K562 (cell line): Measurements from ENCODE around the gene SIK3.

Experiments used
- CBX5 ChIP-seq: IDR thresholded peaks from 2 replicates; pipeline ENCODE4 v1.6.1; 2014; ENCODE audit warnings: low read depth, borderline replicate concordance
- CCAR2 ChIP-seq: fragments of 200-400 bp; formaldehyde crosslinking; IDR thresholded peaks from 2 replicates; pipeline ENCODE4 v1.6.1; 2017; ENCODE audit warnings: mild to moderate bottlenecking, low read depth, low read length
- MECOM ChIP-seq: fragments of 250-450 bp; sonication (Bioruptor Pico); IDR thresholded peaks from 2 replicates; pipeline ENCODE4 v1.8.0; 2022; ENCODE audit warnings: inconsistent platforms
- POLR2AphosphoS5 ChIP-seq: IDR thresholded peaks from 2 replicates; pipeline ENCODE4 v1.6.1; 2011; ENCODE audit warnings: mild to moderate bottlenecking, low read depth, low read length, moderate library complexity; ENCODE audit not compliant: control insufficient read depth, insufficient read depth
- RFX1 ChIP-seq: fragments of 450-650 bp; IDR thresholded peaks from 2 replicates; pipeline ENCODE4 v1.6.1; 2016; ENCODE audit warnings: mild to moderate bottlenecking, moderate library complexity
- ZNF212 ChIP-seq: fragments of 450-650 bp; formaldehyde crosslinking; IDR thresholded peaks from 2 replicates; pipeline ENCODE4 v1.4.0; 2020; ENCODE audit warnings: mild to moderate bottlenecking
- ZZZ3 ChIP-seq: fragments of 450-650 bp; IDR thresholded peaks from 2 replicates; pipeline ENCODE4 v1.6.1; 2016; ENCODE audit warnings: antibody characterized with exemption, mild to moderate bottlenecking, moderate library complexity
- TF ChIP-seq, protein P1 (sequence below): sonication (generic); formaldehyde crosslinking; IDR thresholded peaks from 2 replicates; pipeline ENCODE4 v1.8.0; 2022; ENCODE audit warnings: mild to moderate bottlenecking, missing genetic modification reagents

GRCh38 chr11:116800610-116801009, 297.6 kb downstream of the SIK3 start:
- TF ChIP-seq CBX5 = no peak
- TF ChIP-seq MECOM (CRISPR knock-in tag) = no peak
- TF ChIP-seq POLR2AphosphoS5 = no peak
- no peak for TF ChIP-seq ZNF212 (CRISPR knock-in tag)
- no peak for TF ChIP-seq CCAR2
- no peak for TF ChIP-seq RFX1
- no peak for TF ChIP-seq ZZZ3
- TF ChIP-seq, protein P1, sequence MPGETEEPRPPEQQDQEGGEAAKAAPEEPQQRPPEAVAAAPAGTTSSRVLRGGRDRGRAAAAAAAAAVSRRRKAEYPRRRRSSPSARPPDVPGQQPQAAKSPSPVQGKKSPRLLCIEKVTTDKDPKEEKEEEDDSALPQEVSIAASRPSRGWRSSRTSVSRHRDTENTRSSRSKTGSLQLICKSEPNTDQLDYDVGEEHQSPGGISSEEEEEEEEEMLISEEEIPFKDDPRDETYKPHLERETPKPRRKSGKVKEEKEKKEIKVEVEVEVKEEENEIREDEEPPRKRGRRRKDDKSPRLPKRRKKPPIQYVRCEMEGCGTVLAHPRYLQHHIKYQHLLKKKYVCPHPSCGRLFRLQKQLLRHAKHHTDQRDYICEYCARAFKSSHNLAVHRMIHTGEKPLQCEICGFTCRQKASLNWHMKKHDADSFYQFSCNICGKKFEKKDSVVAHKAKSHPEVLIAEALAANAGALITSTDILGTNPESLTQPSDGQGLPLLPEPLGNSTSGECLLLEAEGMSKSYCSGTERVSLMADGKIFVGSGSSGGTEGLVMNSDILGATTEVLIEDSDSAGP (CRISPR knock-in tag) = no peak
